Osteoblast (primary cell): ENCODE results near the gene OR10H3. TPM values are rescaled to one million over a fixed set of nuclear protein-coding genes. Genes with fewer than 3 reads are reported as not detected.

ENCODE experiments used
- DNase-seq: peaks from one replicate; pipeline ENCODE4 v3.0.0; 2011; ENCODE audit warnings: low spot score, mixed read lengths; ENCODE audit not compliant: insufficient read length; ENCODE audit errors: missing footprints
- H2AFZ ChIP-seq: 2 replicates; pipeline ENCODE4 v1.6.0; 2011; ENCODE audit warnings: mild to moderate bottlenecking, low read length
- H3K27ac ChIP-seq: 2 replicates; pipeline ENCODE4 v1.5.1; 2011; ENCODE audit warnings: mild to moderate bottlenecking, low read depth, low read length, moderate library complexity
- H3K27me3 ChIP-seq: 2 replicates; pipeline ENCODE4 v1.6.0; 2012; ENCODE audit warnings: mild to moderate bottlenecking, control low read depth, inconsistent platforms, low read length, moderate library complexity; ENCODE audit not compliant: insufficient read depth
- H3K36me3 ChIP-seq: 2 replicates; pipeline ENCODE4 v1.5.1; 2011; ENCODE audit warnings: mild to moderate bottlenecking, low read length, control low read depth, moderate library complexity; ENCODE audit not compliant: insufficient read depth
- H3K4me1 ChIP-seq: 2 replicates; pipeline ENCODE4 v1.5.1; 2011; ENCODE audit warnings: mild to moderate bottlenecking, low read length, control low read depth, moderate library complexity; ENCODE audit not compliant: insufficient read depth
- H3K4me2 ChIP-seq: 2 replicates; pipeline ENCODE4 v1.6.0; 2011; ENCODE audit warnings: mild to moderate bottlenecking, low read length; ENCODE audit not compliant: insufficient read depth
- H3K4me3 ChIP-seq: fragments of 200-600 bp; sonication (generic); 3 replicates; pipeline ENCODE4 v1.5.1; 2012; ENCODE audit warnings: mild to moderate bottlenecking, low read length, inconsistent platforms; ENCODE audit not compliant: insufficient read depth
- H3K79me2 ChIP-seq: 2 replicates; pipeline ENCODE4 v1.6.0; 2012; ENCODE audit warnings: mild to moderate bottlenecking, low read length, control low read depth, inconsistent platforms; ENCODE audit not compliant: insufficient read depth
- H3K9me3 ChIP-seq: 2 replicates; pipeline ENCODE4 v1.5.1; 2011; ENCODE audit warnings: low read depth, low read length, control low read depth
- H4K20me1 ChIP-seq: 2 replicates; pipeline ENCODE4 v1.6.0; 2012; ENCODE audit warnings: mild to moderate bottlenecking, low read length, control low read depth; ENCODE audit not compliant: insufficient read depth
- total RNA-seq: library from RNA; depleted of rRNA; stranded (reverse); fragments of >200 nt; gene quantifications from 2 replicates; pipeline ENCODE4 v1.2.3, GENCODE V29; 2012
- TF ChIP-seq, protein P1 (sequence below): IDR thresholded peaks from 2 replicates; pipeline ENCODE4 v1.5.1; 2011; ENCODE audit warnings: mild to moderate bottlenecking, low read depth, low read length, moderate library complexity; ENCODE audit errors: extremely low read depth

The OR10H3 gene
- total RNA-seq, 1 donor = not detected

DNA sequence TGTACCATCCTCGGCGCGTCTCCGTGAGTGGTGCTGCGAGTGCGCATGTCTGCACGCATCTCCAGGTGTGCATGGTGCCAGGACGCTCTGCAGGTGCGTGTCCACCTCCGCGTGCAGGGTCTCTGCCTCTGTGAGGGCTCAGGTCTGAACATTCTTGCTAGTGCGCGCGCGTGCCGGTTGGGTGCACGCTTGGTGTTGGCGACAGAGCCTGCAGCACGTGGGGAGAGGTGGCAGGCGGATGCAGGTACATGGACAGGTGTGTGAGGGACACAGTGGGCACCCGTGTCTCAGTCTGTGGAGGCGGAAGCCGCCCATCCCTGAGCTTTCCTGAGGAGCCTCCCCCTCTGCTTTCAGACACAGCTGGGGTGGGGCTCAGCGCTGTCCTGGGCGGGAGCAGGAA, 14.8 kb upstream of the OR10H3 start:
- Histone ChIP-seq H3K27me3 (no peaks in the 10 kb centered on the region), H3K4me1 (no peaks in the 10 kb centered on the region), H3K79me2 (no peaks in the 10 kb centered on the region), H2AFZ (no peak overlapping the region), H3K27ac (no peak overlapping the region), H4K20me1 (no peaks in the 10 kb centered on the region), H3K4me3 (no peak overlapping the region), H3K36me3 (no peaks in the 10 kb centered on the region), H3K4me2 (no peak overlapping the region), H3K9me3 (no peaks in the 10 kb centered on the region)
- no peak for DNase-seq
- TF ChIP-seq, protein P1, sequence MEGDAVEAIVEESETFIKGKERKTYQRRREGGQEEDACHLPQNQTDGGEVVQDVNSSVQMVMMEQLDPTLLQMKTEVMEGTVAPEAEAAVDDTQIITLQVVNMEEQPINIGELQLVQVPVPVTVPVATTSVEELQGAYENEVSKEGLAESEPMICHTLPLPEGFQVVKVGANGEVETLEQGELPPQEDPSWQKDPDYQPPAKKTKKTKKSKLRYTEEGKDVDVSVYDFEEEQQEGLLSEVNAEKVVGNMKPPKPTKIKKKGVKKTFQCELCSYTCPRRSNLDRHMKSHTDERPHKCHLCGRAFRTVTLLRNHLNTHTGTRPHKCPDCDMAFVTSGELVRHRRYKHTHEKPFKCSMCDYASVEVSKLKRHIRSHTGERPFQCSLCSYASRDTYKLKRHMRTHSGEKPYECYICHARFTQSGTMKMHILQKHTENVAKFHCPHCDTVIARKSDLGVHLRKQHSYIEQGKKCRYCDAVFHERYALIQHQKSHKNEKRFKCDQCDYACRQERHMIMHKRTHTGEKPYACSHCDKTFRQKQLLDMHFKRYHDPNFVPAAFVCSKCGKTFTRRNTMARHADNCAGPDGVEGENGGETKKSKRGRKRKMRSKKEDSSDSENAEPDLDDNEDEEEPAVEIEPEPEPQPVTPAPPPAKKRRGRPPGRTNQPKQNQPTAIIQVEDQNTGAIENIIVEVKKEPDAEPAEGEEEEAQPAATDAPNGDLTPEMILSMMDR = no peak

GRCh38 chr19:15727724-15728123, 10.1 kb upstream of the OR10H3 start, which contains the start of gene OR10H2:
Gene OR10H2 (plus strand): TSS chr19:15728024. CDS start chr19:15728044, 20 bp downstream.
- Histone ChIP-seq H3K27me3 (no peaks in the 10 kb centered on the region), H3K9me3 (no peaks in the 10 kb centered on the region), H2AFZ (no peak within 1 kb of the TSS), H3K79me2 (no peaks in the 10 kb centered on the region), H3K4me2 (no peak within 1 kb of the TSS), H3K27ac (no peak within 1 kb of the TSS), H3K4me1 (no peaks in the 10 kb centered on the region), H4K20me1 (no peaks in the 10 kb centered on the region), H3K36me3 (no peaks in the 10 kb centered on the region), H3K4me3 (no peak within 1 kb of the TSS)
- TF ChIP-seq, protein P1 = no peak
- DNase-seq = no peak

DNA sequence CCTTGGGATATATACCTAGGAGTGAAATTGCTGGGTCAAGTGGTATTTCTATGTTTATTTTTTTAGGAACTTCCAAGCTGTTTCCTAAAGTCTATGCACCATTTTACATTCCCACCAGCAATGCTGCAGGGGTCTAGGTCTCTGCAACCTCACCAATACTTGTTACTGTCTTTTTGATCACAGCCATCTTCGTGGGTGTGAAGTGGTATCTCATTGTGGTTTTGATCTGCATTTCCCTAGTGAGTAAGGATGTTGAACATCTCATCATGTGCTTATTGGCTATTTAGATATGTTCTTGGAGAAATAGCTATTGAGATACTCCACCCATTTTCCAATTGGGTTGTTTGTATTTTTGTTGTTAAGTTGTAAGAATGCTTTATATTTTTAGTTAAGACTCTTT, 7.2 kb upstream of the OR10H3 start:
- DNase-seq = no peak
- Histone ChIP-seq H3K36me3 (no peaks in the 10 kb centered on the region), H3K79me2 (no peaks in the 10 kb centered on the region), H3K27ac (no peak overlapping the region), H3K4me1 (no peaks in the 10 kb centered on the region), H3K4me3 (no peak overlapping the region), H2AFZ (no peak overlapping the region), H3K4me2 (no peak overlapping the region), H3K9me3 (no peaks in the 10 kb centered on the region), H3K27me3 (no peaks in the 10 kb centered on the region), H4K20me1 (no peaks in the 10 kb centered on the region)
- TF ChIP-seq, protein P1 = no peak

DNA sequence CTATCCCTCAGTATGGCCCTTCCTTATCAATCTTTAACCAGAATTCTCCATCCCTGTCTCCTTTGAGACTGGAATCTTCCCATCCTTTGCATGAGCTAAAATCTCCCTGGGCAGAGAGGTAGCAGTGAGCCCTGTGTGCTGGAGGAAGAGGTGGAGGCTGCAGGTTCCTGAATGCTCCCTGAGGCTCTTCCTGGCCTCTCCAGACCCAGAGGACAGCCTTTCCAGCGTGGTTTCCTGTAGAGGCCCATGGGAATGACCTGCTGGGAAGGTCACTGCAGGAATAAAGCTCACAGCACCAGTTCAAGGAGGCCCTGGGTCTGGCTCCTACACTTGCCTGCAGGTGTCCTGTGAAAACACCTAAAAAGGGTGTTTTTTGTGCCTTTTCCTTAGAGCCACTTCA, 5.4 kb upstream of the OR10H3 start:
- Histone ChIP-seq H3K4me1 (no peaks in the 10 kb centered on the region), H3K4me2 (no peak overlapping the region), H3K9me3 (no peaks in the 10 kb centered on the region), H3K27ac (no peak overlapping the region), H3K27me3 (no peaks in the 10 kb centered on the region), H3K79me2 (no peaks in the 10 kb centered on the region), H3K36me3 (no peaks in the 10 kb centered on the region), H3K4me3 (no peak overlapping the region), H4K20me1 (no peaks in the 10 kb centered on the region), H2AFZ (no peak overlapping the region)
- TF ChIP-seq, protein P1 = no peak
- DNase-seq = no peak
